Measurements from ENCODE around the gene MOV10L1.
"Not testable (repeated sequence)": the region's sequence is repeated elsewhere in the genome, so short reads cannot be mapped to it uniquely, and the experiment has no call there.

Gene MOV10L1

DNA sequence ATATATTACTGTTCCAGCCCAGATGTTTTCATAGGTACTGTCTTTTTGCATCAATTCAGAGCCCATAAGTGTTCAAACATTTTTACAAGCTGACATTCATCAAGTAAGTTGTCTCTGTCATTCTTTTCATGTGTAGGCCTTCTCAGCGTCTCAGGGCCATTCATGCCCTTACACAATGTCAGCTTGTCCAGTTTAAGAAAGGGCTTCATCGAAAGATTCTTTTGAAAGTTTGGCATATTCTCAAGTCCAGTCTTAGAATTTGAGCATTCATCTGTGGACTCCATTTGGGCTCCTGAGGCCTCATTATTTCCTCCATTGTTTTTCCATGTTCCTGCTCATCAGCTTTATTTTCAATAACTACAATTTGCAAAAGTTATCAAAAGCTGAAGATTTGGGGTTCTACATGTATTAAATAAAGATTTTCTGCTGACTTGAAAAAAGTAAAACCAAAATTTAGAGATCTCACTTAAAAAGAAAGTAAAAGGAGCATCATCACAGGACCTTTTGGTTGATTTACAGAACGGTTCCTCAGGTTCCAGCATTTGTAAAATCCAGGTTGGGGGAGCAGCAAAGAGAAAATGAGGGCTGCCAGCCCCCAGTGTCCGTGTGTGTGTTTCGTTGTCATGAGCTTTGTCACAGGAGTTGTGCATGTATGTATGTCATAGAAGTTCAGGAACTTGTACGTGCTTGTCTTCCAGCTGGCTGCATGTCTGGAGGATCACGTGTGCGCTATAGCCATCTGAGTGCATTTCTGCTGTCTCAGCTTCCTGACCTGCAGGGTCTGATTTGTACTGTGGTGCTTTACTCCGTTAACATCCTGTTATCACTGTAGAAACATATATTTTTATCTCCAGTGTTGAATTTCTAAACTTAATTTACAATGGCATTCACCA lies 15.6 kb downstream of the MOV10L1 start:
- no peak for DNase-seq

DNA sequence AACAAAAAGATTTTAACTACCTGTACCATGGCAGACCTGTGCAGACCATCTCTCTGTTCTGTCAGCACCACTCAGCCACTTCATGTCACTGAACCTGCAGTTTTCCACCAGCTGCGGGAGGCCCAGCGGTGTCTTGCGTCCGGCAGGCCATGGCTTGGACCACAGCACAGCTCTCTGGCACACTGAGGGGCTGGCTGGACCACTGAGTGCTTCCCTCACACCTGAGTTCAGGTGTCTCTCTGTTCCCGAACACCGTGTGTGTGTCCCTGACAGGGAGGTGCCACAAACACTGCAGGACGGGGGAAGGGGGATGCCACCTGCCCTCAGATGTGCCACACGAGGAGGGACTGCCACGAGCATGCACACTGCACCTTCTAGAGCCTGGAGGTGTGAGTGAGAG lies 17.7 kb downstream of the MOV10L1 start:
- DNase-seq = no peak

DNA sequence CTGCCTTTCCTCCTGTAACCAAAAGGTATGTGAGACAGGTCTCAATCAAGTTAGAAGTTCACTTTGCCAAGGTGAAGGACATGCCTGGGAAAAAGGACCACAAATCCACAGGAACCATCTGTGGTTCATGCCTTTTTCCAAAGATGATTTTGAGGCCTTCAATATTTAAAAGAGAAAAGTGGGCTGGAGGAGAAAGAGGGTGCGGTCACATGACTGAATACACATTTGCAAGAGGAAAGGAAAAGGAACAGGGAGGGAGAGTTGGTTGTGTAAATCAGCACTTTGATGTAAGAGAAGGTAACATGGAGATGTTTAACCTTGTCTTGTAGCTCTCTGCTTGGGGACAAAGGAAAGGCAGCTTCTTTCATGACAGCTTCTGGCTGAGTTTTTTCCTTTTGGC lies 21.2 kb downstream of the MOV10L1 start:
- no peak for DNase-seq

DNA sequence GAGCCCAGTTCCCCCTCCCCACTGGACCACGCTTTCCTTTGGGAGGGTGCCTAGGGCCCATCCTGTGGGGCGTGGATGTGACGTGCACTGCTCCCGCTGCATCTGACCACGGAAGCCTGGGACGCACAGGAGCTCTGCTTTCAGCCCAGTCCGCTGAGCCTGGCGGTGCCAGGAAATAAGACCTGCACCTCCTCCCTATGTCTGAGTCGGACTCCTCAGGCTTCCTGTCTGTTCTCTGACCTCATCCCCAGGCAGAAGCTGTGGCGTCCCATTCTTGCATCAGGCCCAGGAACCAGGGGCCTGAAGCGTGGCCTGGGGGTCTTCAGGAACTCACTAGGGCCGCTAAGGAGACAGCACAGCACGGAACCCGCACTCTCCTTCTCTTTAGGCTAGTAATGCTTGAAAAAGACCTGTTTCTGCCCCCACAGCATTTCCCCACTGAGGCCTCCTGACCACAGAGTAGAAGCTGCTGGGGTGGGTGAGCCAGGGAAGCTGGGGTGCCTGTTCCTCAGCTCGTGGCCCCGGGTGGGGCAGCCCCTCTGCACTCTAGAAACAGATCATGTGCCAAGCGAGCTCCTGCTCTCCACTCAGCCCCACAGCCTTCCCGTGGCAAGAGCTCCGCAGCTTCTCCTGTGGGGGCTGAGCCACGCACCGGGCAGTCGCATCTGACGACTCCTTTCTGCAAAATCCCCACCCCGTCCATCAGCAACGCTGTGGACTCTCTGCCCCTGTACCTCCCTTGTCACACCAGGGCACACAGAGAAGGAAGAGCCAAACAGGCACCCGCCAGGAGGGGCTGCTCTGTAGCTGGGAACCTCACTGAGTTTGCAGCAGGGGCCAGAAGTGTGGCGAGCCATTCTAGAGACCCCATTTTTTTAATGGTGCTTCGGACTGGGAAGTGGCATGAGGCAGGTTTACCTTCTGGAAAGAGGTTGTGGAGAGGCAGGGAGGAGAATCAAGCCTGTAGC lies 22.6 kb downstream of the MOV10L1 start:
- no peak for DNase-seq

DNA sequence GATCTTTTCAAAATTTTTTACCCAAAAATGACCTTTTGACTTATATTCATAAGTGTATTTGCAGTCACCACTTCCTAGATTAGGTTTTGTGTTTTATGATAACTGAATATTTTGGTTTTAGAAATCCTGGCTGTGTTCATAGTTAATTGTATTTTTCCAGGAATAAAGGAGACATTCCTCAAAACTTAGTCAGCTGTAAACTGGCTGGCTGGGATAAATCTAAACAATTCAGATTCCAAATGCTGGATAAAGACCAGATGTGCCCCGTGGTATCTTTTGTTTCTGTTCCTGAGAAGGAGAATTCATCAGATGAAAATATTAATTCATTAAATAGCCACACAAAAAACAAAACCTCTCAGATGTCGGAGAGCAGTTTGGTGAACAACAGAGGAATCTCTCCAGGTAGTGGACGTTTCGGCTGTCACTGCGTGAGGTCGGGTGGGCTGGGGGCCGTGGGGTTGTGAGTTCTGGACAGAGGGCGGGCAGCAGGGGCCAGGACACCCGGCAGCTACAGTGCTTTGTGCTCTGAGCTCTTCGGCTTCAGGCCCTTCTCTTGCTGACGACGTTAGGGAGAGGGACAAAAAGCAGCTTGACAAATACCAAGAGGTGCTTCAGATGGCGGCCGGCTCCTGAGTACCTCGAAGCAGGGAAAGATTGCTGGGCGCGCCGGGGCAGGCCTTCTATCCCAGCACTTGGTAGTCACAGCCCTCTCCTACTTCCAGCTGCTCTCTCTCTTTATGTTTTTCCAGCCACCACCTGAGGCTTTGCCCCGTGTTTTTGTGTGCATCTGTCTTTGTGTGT lies 24.6 kb downstream of the MOV10L1 start:
- no peak for DNase-seq

DNA sequence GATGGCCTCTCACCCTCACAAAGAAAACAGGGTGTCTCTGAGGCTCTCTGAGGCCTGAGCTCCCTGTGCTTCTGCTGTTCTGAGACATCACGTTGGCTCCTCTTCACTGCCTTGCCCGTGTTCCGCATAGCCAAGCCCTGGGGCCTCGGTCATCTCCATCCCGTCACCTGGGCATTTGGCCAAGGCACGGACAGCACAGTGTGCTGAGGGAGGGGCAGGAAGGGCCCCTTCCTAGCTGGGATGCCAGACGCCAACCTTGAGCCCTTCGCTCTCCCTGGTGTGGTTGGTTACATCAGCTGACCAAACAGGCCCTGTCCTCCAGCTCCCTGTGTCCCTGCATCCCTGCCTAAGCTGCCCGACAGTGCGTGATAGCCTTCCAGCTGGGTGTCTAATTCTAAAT lies 25.9 kb downstream of the MOV10L1 start:
- no peak for DNase-seq

DNA sequence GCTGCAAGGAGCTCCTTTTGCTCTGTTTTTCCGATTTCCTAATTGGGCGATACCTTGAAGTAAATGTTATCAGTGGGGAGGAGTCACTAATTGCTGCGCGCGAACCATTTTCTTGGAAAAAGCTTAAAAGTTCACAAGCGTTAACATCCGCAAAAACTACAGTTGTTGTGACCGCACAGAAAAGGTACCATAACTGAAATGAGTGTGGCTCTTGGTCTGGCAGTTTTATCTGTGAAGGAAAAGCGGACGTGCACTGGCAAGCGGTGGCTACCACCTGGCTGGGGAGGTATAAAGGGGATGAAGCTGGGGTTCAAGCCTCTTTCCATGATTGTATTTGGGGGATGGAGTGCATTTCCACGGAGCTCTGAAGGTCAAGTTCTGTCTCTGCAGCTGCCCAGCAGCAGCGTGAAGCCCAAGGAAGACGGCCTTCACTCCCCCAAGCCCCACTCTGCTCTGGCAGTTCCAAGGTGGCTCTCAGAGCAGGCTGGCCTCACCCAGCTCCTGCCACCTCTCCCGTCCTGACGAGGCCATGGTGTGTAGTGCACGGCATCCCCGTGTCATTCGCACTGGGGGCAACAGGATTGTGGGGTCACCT lies 27.5 kb downstream of the MOV10L1 start:
- no peak for DNase-seq

DNA sequence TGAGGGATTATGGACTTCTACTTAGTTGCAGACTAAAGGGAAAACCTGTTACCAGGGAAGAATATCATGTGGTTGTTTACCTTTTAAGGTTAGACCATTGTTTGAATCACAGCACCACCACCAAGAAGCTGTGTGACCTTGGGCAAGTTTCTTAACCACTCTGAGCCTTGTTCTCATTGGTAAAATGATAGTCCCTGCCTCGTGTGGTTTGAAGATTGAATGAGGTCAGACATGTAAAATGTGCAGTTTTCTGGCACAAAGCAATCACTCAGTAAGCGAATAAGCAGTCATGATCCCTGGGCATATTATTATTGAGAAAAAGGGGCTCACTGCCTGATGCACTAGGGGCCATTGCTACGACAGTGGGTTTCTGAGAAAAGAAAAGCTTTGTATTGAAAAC lies 28.3 kb downstream of the MOV10L1 start:
- no peak for DNase-seq

DNA sequence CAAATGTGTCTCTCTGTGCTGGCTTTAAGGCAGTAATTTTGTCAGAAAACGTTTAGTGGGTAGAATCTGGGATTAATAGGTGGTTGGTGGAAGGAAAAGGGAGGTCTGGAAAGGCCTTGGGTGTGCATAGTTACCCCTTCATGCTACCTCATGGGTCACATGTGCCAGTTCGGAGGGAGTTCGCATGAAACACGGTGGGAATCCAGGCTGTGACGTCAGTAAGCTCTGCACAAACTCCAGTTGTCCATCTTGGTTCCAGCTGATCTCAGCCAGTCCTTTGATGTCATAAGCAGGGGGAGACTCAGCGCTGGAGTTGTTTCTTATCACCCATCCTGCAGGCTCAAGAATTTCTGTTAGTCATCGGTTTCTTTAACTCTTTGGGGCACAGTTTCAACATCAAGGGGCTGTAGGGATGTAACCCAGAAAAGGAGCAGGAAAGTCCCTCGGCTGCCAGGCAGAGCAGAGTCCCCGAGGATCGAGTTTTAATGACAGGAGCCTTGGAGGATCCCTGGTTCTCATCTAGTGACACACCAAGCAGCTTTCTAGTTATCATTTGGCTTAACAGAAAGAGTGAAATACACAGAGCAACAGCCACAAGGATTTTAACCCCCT lies 28.9 kb downstream of the MOV10L1 start:
- no peak for DNase-seq

DNA sequence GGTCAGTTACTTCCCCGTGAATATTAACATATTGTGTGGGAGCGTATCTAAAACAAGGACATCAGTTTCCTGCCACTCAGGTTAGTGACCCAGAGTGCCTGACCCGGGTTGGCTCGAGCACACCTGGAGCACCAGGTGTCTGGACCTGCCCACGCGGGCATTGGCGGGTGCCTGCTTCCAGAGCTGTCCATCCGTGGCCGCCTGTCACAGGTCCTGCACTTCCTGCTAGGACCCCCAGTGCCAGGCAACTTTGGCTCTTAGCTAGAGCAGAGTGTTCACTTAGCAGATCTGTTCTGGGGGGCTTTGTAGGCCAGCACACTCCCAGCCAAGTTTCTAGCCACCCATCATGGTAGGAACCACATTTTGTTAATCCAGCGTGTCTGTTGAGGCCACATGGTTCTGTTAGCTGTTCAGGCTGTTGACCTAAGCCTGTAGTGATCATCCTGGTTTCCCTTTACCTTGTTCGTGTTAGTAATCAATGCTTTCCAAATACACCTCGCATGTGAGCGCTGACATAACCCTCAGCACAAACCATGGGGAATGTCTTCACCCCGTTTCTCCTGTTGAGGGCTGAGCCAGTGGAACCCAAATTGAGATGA lies 29.5 kb downstream of the MOV10L1 start:
- no peak for DNase-seq

DNA sequence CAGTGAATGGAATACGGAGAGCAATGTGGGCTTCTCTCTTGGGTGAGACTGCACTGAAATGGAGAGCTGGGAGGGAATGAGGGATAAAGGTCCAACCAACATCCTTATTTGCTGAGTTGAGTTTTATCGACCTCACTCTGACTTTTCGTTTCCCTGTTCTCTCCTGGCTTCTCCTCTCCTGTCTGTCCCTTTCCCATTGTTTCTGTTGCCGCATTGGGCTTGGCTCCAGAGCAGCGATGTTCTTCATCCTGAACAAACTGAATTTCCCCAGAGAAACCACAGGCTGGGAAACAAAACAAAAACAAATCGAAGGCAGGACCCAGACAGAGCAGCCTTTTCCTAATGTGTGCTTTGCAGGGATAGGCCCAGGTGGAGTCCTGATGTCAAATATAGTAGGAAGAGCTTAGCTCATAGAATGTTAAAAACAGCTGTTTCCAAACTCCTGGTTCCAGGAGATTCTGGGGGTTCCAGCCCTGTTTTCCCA lies 30.0 kb downstream of the MOV10L1 start:
- DNase-seq = no peak

DNA sequence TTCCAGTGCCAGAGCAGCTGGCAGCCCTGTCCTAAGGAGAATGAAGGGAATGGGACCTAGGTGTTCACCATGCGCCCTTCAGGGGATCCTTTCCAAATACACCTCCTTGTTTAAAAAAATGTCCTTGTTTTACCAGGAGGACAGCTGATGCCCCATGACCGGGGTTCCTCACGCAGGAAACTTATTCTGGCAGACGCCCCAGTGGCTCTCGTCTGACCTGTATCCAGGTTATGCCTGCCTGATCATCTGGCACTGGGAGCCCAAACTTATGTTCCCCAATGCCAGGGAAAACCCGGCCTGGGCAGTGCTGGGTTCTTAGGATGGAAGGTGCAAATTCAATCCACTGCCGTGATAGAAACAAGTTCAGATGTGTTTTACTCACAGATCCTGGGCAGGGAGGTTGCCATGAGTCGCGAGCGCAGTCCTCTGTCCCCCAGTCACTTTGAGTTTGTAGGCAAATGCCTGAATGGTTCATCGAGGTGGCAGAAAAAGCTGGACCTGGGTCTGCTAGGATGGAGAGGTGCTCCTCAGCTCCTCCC lies 31.5 kb downstream of the MOV10L1 start:
- no peak for DNase-seq

DNA sequence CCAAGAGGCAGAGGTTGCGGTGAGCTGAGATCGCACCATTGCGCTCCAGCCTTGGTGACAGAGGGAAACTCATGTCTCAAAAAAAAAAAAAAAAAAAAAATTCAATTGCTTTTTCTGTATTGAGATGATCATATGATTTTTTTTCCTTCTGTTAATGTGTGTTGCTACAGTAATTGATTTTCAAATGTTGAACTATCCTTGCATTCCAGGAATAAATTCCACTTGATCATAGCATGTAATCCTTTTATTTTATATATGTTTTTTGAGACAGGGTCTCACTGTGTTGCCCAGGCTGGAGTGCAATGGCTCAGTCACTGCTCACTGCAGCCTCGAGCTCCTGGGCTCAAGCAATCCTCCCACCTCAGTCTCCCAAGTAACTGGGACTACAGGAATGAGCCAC lies 33.3 kb downstream of the MOV10L1 start:
- no peak for DNase-seq

DNA sequence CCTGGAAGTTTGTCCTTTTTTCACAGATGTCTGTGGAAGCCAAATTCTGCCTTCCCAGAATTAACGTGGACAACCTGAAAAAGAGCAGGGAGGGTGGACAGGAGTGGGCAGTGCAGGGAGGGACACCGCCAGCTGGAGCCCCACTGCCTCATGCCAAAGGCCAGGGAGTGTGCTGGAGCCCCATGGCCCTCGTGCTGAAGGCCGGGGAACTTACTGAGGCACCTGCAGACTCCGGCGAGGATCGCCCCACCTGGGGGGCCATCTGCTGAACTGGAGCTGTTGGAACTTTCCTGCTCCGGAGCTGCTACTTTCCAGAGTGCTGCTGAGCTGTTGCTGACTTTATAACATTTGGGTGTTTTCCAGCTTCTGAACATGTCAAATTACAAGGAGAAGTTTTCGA lies 35.2 kb downstream of the MOV10L1 start:
- no peak for DNase-seq

DNA sequence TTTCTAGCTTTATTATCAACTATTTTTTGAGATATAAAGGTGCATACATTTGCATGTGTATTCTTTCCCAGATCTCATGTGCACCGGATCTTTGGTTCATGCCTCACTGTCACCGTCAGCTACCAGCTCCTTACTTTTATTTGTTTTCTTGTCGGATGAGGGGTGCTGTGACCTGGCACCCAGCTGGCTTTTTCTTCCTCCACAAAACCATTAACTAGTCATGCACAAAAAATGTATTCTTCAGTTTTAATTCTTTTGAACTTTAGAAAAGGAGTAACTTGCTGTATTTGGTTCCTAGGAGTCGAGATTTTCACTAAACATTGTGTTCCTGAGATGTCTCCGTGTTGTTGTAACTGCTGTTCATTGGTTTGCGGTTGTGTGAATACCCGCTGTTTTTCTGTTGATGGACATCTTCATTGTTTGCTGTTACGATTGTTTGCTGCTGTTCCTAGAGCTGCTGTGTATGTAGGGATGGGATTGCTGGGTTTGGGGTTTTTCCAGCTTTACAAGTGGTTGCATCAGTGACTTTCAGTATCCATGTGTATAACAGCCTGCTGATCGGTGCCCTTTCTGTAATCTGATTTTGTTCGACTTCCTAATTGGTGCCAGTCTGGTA lies 39.4 kb downstream of the MOV10L1 start:
- DNase-seq = no peak

DNA sequence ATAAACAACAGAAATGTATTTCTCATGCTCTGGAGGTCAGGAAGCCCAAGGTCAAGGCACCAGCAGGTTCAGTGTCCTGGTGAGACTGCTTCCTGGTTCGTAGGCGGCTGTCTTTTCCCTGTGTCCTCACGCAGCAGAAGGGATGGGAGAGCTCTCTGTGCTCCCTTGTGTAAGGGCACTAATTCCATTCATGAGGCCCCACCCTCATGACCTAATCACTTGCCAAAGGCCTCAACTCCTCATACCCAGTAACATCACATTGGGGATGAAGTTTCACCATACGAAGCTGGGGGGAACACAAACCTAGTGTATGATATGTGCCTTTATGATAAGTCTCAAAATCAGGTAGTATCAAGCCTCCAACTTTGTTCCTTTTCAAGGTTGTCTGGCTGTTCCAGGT lies 42.1 kb downstream of the MOV10L1 start:
- DNase-seq = no peak

DNA sequence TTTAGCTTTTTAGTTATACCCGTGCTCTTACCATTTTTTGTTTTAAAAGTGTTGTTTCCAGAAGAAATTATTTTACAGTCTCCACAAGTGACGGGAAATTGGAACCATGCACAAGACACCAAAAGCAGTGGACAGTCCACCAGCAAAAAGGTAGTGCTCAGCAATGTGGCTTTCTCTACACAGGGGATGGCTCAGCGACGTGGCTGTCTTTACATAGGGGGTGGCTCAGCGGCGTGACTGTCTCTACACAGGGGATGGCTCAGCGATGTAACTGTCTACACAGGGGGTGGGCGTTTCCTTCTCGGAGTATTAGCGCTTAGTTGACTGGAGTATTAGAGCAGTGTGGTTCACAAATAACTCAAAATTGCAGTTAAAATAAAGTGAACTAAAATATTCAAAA lies 44.7 kb downstream of the MOV10L1 start:
- no peak for DNase-seq

DNA sequence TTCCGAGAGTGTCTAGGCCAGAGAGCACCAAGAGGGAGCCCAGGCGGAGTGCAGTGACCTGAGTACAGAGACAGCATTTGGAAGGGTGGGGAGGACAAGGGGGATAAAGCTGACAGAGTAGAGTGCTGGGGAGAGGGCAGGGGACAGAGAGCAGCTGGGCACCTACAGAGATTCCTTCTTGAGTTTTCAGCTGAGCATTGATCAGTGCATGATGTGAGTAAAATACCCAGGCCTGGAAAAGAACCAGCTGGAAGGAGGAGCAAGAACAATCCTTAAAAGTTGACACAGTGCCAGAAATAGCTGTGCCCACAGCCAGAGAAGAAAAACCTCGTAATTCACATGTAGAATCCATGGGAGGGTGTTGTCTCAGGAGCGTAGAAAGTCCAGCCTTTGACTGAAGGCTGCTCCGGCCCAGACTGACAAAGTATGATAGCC lies 46.8 kb downstream of the MOV10L1 start:
- no peak for DNase-seq

DNA sequence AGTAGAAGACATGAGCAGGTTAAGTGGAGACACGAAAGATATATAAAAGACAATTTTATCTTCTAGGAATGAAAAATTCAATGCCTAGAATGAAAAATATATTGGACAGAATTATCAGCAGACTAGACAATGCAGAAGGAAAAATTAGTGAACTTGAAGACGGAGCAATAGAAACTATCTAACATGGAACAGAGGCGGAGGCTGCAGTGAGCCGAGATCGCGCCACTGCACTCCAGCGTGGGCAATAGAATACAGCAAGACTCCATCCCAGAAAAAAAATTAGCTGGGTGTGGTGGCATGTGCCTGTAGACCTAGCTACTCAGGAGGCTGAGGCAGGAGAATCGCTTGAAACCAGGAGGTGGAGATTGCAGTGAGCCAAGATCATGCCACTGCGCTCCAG lies 47.5 kb downstream of the MOV10L1 start:
- not testable (repeated sequence) for DNase-seq

DNA sequence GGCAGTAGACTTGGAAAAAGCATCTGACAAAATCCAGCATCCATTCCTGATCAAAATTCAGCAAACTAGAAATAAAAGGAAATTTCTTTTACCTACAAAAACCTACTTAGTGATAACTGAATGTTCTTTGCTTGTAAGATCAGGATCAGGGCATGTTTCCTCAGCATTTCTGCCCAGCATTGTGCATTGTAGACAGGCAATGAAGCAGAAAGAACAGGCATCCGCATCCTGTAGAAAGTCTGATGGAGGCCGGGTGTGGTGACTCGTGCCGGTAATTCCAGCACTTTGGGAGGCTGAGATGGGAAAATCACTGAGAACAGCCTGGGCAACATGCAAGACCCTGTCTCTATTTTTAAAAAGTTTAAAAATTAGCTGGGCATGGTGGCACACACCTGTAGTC lies 48.2 kb downstream of the MOV10L1 start:
- no peak for DNase-seq

DNA sequence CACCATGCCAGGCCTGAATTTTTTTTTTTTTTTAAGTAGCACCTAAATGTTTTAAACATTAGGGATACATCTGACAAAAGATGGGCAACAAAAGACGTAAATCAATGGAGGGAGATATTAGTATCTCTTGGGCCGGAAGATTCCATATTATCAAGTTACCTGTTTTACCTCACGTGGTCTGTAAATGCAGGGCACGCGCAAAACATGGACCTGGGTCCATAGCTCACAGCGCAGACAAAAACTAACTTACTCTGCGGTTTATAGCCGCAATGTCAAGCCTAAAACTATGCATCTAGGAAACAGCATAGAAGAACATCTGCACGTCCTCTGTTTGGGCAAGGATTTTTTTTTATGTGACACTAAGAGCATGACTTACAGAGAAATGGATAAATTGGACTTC lies 49.2 kb downstream of the MOV10L1 start:
- DNase-seq = no peak
